Activated naive CD8-positive, alpha-beta T cell treated with anti-CD3 and anti-CD28 coated beads, Interleukin-2, amount 50 U/mL, for 16 hours (primary cell): Measurements from ENCODE around the gene POLR3H.

Experiments used
- DNase-seq: peaks from one replicate; pipeline ENCODE4 v3.0.0-alpha.2; 2020; ENCODE audit warnings: low read depth, low spot score

POLR3H gene

DNA sequence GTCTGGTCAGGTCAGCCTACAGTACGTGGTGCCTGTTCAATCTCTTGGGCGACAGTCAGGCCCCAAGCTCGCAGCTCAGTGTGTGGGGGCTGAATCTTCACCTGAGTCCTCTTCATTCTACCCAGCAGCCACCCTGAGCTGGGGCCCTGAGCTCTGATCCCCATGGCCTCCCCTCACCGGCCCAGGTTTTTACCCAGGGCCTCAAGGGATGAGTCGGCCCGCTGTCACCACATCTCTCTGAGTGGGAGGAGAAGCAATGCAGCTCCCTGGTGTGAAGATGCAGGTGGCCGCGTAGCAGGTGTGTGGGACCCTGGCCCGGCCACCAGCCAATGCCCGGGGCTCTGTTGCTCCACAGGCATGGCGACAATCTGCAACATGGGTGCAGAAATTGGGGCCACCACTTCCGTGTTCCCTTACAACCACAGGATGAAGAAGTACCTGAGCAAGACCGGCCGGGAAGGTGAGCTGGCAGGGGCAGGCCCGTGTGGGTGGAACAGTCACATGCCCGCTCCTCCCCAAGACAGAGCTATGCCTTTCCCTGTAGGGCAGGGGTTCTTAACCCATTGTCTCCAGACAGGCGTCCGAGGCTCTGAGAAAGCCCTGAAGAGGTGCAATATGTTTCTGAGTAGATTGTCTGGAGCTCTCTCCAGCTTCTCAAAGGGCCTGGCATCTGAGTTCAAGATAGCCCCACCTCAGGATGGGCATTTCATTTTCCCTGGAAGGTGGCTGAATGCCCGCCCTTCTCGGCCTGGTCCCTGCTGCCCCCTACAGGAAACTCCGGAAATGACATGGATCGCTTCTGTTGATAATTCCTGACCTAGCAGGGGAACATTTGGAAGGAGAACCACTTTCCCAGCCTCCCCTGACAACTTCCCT, 26.9 kb downstream of the POLR3H start:
- DNase-seq, result no peak

DNA sequence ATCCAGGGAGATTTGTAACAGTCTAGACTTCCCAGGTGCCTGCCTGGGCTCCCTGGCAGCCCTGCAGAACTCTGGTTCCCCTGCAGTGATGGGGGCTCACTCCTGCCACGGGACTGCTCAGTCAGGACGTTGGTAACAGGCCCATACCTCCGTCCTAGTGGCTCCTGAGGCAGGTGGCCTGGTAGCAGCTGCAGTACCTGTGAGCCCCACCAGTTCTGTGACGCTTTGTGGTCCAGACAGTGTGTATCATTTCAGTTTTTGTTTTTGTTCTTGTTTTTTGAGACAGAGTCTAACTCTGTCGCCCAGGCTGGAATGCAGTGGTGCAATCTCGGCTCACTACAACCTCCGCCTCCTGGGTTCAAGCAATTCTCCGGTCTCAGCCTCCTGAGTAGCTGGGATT, 27.8 kb downstream of the POLR3H start:
- DNase-seq, result no peak

DNA sequence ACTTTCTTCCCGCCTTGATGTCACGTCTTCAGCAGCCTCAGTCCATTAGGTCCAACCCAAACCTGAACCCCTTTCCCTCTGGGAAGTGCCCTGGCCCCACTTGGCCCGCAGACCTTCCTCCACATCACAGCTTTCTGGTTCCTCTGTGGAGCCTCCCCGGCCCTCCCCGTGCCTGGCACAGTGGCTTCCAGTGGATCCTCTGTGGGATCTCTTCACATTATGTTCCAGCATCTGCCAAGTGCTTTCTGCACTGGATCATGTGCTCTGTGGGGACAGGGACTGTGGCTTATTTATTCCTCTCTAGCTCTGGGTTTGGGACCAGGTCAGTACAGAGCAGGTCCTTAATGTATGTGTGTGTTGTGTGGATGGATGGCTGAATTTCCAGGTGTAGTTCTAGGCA, 30.9 kb downstream of the POLR3H start:
- no peak for DNase-seq

DNA sequence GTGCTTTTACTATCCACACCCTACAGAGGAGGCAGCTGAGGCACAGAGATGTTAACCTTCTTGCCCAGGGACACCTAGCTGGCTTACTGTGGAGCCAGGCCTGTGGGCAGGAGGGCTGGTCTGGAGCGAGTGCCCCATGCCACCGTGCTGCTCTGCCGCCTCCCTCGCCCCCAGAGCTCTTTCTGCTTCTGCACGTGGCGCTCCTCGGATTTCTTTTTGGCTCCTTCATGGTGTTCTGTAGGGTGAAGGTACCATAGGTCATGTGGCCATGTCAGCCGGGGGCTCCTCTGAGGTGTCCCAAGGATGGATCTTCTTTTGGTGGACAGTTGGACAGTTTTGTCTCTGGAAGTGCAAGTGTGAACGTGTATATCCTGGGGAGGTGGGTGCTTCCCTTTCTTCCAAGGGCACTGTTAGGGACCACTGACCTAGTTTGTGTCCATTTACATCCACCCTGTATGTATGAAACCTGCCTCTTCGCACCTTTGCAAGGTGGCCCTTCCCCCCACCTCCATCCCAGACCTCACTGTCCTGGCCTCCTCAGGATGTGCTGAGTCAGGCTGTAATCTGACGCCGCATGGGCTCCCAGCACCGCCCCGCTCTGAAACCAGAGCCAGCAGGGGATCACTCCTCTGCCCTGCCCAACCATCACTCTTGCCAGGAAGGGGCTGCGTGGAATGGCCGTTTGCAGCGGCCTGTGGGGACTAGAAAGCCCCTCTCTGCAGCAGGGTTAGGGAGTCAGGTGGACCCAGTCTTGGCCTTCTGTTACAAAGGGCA, 31.7 kb downstream of the POLR3H start:
- DNase-seq, result no peak

DNA sequence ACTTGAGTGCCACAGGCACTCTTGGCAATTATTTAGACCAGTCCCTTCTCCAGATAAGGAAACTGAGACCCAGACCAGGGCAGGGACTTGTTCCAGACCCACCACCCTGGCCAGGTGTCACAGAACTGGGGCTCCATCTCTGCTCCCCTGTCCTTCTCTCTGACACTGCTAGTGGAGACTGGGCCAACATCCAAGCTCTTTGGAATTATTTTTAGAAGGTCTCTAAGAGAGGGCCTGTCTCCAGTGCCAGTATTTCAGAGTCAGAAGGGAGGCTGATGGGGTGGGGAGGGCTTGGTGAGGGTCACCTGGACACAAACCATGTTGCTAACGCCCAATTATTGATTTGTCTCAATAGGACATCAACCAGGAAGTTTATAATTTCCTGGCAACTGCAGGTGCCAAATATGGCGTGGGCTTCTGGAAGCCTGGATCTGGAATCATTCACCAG, 32.7 kb downstream of the POLR3H start:
- no peak for DNase-seq

DNA sequence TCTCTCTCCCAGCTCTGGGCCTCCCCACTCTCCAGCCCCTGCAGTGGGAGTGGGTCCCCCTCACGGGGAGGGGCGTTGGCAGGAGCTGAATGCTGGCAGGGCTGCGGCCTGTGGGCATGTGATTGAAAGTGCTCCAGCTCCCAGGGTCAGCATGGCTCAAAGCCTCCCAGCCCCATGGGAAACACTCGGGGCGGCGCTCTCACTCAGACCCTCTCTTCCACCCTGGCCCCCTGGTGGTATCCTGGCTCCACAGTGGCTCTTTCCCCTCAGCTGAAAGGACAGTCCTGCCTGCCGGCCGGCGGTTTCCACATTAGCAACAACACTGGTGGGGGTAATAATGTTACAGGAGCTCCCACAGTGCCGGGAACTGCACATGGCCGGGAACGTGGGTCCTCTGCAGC, 35.5 kb downstream of the POLR3H start:
- DNase-seq, result no peak

DNA sequence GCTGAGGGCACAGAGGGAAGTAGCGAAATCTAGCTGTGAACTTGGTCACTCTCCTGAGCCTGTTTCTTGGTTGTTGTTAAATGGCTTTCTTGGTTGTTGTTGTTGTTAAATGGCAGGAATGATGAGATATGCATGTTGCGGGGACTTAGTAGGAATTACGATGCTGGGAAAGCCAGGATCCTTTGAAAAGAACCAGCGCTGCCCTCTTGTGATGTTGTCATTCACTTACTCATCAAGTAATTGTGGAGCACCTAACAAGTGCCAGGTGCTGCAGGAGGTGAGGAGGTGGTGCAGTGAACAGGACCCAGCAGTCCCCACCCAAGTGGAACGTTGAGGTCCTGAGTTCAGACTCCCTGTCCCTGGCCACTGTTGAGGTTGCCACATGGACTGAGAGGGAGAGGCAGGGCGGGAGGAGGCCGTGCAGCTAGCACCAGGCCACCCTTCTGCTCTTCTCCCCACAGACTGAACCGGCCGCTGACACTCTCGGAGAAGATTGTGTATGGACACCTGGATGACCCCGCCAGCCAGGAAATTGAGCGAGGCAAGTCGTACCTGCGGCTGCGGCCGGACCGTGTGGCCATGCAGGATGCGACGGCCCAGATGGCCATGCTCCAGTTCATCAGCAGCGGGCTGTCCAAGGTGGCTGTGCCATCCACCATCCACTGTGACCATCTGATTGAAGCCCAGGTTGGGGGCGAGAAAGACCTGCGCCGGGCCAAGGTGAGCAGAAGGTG, 36.8 kb downstream of the POLR3H start:
- DNase-seq, result no peak

DNA sequence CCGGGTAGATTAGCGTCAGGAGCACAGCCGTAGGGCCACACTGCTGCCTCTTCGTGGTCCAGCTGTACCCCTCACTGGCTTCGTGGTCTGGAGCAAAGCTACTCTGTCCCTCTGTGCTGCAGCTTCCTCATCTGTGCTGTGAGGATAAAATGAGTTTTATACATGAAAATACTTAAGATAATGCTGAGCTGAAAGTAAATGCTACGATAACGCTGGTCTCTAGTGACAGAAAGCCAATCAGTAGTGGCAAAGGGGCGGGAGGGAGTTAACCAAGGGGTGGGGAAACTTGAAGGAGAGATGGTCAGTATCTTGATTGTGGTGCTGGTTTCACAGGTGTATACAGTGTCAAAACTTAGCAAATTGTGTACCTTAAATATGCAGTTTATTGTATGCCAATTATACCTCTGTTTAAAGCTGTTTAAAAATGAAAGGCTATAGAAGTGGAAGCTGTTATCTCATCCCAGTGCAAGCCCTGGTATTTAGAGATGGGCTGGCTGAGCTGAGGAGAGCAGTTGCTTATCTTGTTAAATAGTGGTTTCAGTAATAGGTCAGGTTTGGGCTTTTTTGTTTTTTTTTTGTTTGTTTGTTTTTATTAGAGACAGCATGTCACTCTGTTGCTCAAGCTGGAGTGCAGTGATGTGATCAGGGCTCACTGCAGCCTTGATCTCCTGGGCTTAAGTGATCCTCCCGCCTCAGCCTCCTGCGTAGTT, 38.6 kb downstream of the POLR3H start:
- no peak for DNase-seq

DNA sequence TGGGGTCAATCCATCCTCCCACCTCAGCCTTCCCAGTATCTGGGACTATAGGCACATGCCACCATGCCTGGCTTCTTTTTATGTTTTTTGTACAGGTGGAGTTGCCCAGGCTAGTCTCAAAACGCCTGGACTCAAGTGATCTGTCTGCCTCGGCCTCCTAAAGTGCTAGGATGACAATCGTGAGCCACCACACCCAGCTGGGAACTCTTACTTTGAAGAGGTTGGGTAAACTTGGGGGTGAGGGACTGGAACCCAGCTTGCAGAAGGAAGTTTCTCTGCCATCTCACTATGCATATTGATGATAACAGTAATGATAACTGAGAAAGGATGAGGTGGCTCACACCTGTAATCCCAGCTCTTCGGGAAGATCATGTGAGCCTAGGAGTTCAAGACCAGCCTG, 39.5 kb downstream of the POLR3H start:
- DNase-seq, result no peak

DNA sequence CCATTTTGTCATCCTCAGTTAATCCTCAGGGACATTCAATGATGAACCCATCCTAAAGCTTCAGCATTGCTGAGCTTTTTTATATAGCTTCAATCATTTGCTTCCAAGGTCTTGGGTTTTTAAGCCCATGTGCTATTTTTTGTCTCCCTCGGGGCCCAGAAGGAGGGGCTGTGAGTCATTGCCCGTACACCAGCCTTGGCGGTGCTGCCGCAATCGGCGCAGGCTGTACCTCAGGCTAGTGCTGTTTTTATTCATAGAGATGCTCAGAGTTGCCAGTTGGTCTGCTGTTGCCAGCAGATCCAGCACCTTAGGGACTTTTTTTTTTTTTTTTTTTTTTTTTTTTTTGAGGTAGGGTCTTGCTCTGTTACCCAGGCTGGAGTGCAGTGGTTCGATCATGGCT, 39.9 kb downstream of the POLR3H start:
- DNase-seq, result no peak

DNA sequence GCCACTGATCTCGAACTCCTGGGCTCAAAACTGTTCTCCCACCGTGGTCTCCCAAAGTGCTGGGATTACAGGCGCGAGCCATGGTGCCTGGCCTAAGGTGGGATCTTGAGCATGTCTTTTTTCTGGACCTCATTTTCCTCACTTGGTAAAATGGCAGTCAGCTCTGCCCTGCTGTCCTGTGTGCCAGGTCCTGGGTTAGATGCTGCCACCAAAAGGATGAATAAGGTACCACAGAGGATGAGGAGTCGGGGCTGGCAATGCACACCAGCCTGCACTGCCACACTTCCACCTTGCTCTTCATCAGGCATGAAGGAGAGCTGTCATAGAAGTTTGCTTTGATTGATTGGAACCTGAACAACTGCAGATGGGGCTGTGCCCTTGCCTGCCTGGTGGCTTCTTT, 43.1 kb downstream of the POLR3H start:
- DNase-seq, result no peak

DNA sequence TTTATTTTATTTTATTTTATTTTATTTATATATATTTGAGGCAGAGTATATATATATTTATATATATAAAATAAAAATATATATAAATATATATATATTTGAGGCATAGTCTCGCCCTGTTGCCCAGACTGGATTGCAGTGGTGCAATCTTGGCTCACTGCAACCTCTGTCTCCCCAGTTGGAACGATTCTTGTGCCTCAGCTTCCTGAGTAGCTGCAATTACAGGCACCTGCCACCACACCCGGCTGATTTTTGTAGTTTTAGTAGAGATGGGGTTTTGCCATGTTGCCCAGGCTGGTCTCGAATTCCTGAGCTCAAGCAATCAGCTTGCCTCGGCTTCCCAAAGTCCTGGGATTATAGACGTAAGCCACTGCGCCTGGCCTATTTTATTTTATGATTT, 44.0 kb downstream of the POLR3H start:
- no peak for DNase-seq

DNA sequence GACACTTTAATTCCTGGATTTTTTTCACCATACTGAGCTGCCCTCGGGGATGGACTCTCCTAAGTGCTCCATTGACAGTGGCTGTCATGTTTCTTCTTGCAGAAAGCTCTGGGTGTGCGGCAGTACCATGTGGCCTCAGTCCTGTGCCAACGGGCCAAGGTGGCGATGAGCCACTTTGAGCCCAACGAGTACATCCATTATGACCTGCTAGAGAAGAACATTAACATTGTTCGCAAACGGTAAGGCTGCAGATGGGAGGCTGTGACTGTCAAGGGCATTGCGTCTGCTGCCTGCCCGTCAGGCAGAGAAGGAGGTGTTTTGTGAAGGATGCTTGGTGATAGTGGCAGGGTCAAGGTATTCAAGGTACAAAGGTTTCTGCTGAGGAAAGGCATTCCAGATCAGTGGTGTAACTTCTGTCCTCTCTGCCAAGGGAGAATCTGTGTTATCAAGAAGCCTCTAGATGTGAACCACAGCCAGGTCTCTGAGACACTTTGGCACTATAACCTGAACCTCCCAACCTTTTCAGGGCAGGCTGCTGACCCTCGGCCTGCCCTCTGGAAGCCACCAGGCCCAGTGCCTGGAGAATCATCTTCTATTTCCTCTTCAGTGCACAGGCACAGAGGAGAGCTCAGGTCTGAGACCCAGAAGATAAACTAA, 44.5 kb downstream of the POLR3H start:
- DNase-seq, result no peak

DNA sequence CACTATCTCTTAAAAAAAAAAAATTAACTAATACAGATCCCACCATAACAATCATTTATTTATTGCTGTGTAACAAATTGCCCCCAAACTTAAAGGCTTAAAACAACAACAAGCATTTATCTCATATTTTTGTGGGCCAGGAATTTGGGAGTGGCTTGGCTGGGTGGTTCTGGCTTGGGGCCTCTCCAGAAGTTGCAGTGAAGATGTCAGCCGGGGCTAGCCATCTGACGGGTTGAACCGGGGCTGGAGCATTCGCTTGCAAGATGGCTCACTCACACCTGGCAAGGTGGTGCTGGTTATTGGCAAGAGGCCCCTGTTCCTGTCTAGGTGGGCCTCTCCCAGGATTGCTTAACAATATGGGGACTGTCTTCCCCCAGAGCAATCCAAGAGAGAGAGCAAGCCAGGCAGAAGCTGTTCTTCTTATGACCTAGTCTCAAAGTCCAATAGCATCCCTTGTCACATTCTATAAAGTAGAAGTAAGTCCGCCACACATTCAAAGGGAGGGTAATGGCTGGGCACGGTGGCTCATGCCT, 45.9 kb downstream of the POLR3H start:
- no peak for DNase-seq

DNA sequence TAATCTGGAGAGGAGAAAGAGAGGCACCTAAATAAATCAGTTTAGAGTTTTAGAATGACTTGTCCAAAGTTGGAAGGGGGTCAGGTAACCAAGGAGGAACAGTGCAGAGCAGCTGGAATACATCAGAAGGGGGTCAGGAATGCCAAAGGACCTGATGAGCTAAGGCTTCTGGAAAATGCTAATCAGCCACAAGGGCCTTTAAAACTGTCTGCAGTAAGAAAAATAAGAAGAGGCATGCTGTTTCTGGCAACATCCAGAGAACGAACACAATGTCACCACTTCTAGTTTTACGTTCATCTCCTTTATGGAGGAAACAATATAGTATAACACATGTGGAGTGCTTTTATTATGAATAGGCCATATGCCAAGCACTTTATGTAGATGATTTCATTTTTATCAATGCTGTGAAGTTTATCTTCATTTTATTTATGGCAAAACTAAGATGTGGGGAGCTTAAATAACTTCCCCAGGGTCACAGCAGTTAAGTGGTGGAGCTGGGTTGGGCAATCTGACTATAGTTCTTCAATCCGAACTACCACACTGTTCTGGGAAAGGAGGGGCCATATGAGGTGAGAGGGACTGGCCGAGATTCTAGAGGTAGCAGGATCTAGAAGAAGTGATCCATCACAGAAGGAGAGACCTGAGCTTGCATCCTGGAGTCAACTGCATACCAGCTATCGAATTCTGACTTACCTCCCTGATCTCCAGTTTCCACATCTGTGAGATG, 52.7 kb downstream of the POLR3H start:
- DNase-seq, result no peak

DNA sequence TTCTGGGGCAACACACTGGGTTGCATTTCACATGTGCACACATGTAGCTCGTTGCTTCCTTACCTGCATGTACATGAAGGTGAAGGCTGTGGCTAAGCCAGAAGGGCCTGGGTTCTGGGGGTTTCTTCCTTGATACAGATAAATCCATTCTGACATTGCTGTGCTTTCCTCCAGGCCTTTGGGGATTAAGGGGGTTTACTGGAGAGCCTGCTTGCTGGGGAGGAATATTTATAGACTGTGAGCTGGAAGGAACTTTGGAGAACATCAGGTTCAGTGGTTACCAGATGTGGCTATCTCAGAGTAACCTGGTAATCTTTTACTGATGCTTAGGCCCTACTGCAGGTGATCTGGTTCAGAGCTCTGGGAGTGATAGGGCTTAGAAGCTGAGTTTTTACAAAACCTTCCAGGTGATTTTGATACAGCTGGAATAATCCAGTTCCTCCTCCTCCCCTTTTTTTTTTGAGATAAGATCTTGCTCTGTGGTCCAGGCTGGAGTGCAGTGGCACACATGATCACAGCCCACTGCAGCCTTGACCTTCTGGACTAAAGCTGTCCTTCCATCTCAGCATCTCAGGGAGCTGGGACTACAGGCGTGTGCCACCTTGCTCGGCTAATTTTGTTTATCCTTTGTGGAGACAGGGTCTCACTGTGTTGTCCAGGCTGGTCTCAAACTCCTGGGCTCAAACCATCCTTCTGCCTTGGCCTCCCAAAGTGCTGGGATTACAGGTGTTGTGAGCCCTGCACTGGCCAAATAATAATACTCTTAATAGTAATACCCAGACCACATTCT, 55.5 kb downstream of the POLR3H start:
- DNase-seq, result no peak

DNA sequence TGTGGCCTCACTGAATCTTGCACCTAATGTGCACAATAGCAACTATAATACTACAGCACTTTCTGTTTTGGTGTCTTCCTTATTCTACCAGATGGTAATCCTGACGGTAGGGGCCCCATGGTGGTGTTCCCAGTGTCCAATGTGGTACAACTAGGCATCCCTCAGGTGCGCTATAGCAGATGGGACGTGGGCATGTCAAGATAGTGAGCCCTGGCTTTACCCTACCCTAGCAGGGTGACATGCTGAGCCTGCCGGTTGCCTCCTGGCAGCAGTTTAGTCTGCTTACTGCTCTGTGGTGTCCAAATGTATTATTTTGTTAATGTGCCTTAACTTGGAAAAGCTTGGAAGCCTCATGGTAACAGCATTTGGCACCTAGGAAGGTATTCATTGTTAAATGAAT, 56.2 kb downstream of the POLR3H start:
- DNase-seq, result no peak

DNA sequence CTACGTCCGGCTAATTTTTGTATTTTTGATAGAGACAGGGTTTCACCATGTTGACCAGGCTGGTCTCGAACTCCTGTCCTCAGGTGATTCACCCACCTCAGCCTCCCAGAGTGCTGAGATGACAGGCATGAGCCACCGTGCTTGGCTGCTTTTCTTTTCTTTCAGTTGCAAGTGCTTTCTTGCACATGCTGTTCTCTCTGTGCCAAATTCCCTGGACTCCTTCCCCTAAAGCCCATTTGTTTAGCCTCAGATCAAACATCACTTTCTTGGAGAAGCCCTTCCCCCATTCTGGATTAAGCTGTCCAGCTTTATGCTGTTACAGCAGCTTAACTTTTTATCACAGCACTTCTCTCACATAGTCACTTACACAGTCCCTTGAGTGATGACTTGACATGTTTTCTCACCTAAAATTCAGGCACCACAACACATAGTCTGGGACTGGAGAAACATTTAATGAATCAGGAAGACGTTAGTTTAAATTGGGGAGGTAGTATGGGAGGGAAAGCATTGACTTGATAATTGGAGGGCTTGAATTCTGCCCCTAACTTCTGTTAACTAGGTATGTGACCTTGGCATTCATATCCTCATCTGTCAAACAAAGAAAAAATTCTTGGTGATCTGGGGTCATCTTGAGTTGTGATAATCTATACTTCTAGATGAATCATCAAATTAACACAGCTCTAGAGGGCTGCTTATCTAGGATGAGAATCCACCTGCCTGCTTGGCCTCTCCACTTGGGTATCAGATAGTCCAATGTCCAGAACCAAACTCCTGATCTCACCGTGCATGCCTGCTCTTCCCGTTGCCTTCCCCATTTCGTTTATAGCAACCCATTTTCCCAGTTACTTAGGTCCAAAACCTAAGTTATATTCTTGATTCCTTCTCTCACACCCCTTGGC, 57.0 kb downstream of the POLR3H start:
- DNase-seq, result no peak
